ENCODE results near the gene INTS2.

DNA sequence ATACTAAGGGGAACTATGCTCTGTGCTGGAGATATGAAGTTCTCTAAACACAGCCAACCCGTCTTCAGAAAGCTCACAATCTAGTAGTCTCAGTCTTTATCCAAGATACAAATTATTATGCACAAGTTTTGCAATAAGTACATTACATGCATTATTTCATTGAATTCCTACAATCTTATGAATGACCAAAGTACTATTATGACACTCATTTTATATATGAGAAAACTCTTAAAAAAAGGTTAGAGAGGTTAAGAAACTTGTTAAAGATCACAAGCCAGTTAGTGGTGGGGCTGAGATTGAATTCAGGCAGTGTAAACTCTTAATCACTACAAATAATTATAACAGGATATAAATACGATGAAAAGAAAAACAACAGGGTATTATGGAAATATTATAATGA lies 59.7 kb downstream of the INTS2 start:
- TF ChIP-seq, protein P1, sequence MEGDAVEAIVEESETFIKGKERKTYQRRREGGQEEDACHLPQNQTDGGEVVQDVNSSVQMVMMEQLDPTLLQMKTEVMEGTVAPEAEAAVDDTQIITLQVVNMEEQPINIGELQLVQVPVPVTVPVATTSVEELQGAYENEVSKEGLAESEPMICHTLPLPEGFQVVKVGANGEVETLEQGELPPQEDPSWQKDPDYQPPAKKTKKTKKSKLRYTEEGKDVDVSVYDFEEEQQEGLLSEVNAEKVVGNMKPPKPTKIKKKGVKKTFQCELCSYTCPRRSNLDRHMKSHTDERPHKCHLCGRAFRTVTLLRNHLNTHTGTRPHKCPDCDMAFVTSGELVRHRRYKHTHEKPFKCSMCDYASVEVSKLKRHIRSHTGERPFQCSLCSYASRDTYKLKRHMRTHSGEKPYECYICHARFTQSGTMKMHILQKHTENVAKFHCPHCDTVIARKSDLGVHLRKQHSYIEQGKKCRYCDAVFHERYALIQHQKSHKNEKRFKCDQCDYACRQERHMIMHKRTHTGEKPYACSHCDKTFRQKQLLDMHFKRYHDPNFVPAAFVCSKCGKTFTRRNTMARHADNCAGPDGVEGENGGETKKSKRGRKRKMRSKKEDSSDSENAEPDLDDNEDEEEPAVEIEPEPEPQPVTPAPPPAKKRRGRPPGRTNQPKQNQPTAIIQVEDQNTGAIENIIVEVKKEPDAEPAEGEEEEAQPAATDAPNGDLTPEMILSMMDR (IDR thresholded peaks at IDR 0.05): no peak
- TF ChIP-seq EZH2 (IDR thresholded peaks at IDR 0.05) (no peak), EZH2phosphoT487 (IDR thresholded peaks at IDR 0.05) (no peak)
